ENCODE measurements around the gene FAM241B. TPM values are rescaled to one million over a fixed set of nuclear protein-coding genes. Genes with fewer than 3 reads are reported as not detected.

FAM241B gene
- total RNA-seq, 1 donor from 2014 or later, result not detected

GRCh38 chr10:69640196-69640980, 10.3 kb downstream of the FAM241B start:
- Histone ChIP-seq H3K4me3 (ENCODE audit: low read length in 3 of 3) (no peak overlapping the region), H3K4me1 (ENCODE audit: control insufficient read depth in 3 of 3, insufficient read depth in 3 of 3, low read length in 3 of 3) (peaks cover 0 to 2% (median 0%) of the 10 kb centered on the region in 3 donors), H3K27me3 (ENCODE audit: control insufficient read depth in 3 of 3, insufficient read depth in 3 of 3, low read length in 3 of 3) (peaks cover 0 to 15% (median 7%) of the 10 kb centered on the region in 3 donors), H3K36me3 (ENCODE audit: control insufficient read depth in 3 of 3, insufficient read depth in 3 of 3, low read length in 3 of 3) (no peaks in the 10 kb centered on the region), H3K9me3 (ENCODE audit: control insufficient read depth in 3 of 3, low read length in 3 of 3) (no peaks in the 10 kb centered on the region), H3K27ac (ENCODE audit: low read depth, low read length) (no peak overlapping the region), H3K9ac (ENCODE audit: low read depth in 1 of 3, low read length in 3 of 3) (no peak overlapping the region)

GRCh38 chr10:69641261-69641980, 11.4 kb downstream of the FAM241B start:
- Histone ChIP-seq H3K27me3 (ENCODE audit: control insufficient read depth in 3 of 3, insufficient read depth in 3 of 3, low read length in 3 of 3) (peaks cover 0 to 15% (median 7%) of the 10 kb centered on the region in 3 donors), H3K9me3 (ENCODE audit: control insufficient read depth in 3 of 3, low read length in 3 of 3) (no peaks in the 10 kb centered on the region), H3K27ac (ENCODE audit: low read depth, low read length) (no peak overlapping the region), H3K36me3 (ENCODE audit: control insufficient read depth in 3 of 3, insufficient read depth in 3 of 3, low read length in 3 of 3) (no peaks in the 10 kb centered on the region), H3K4me3 (ENCODE audit: low read length in 3 of 3) (no peak overlapping the region), H3K9ac (ENCODE audit: low read depth in 1 of 3, low read length in 3 of 3) (no peak overlapping the region), H3K4me1 (ENCODE audit: control insufficient read depth in 3 of 3, insufficient read depth in 3 of 3, low read length in 3 of 3) (peaks cover 0 to 2% (median 0%) of the 10 kb centered on the region in 3 donors)

- Histone ChIP-seq H3K27me3 (ENCODE audit: control insufficient read depth in 3 of 3, insufficient read depth in 3 of 3, low read length in 3 of 3) (peaks cover 0 to 15% (median 7%) of the 10 kb centered on the region in 3 donors), H3K36me3 (ENCODE audit: control insufficient read depth in 3 of 3, insufficient read depth in 3 of 3, low read length in 3 of 3) (no peaks in the 10 kb centered on the region), H3K9me3 (ENCODE audit: control insufficient read depth in 3 of 3, low read length in 3 of 3) (no peaks in the 10 kb centered on the region), H3K4me3 (ENCODE audit: low read length in 3 of 3) (no peak overlapping the region), H3K9ac (ENCODE audit: low read depth in 1 of 3, low read length in 3 of 3) (no peak overlapping the region), H3K4me1 (ENCODE audit: control insufficient read depth in 3 of 3, insufficient read depth in 3 of 3, low read length in 3 of 3) (peaks cover 0 to 2% (median 0%) of the 10 kb centered on the region in 3 donors), H3K27ac (ENCODE audit: low read depth, low read length) (no peak overlapping the region)
These were observed 12.7 kb downstream of the FAM241B start for GRCh38 chr10:69642747-69643146.

- Histone ChIP-seq H3K4me3 (ENCODE audit: low read length in 3 of 3) (no peak overlapping the region), H3K36me3 (ENCODE audit: control insufficient read depth in 3 of 3, insufficient read depth in 3 of 3, low read length in 3 of 3) (no peaks in the 10 kb centered on the region), H3K27me3 (ENCODE audit: control insufficient read depth in 3 of 3, insufficient read depth in 3 of 3, low read length in 3 of 3) (peaks cover 0 to 15% (median 7%) of the 10 kb centered on the region in 3 donors), H3K9me3 (ENCODE audit: control insufficient read depth in 3 of 3, low read length in 3 of 3) (no peaks in the 10 kb centered on the region), H3K4me1 (ENCODE audit: control insufficient read depth in 3 of 3, insufficient read depth in 3 of 3, low read length in 3 of 3) (peaks cover 0 to 2% (median 0%) of the 10 kb centered on the region in 3 donors), H3K9ac (ENCODE audit: low read depth in 1 of 3, low read length in 3 of 3) (no peak overlapping the region), H3K27ac (ENCODE audit: low read depth, low read length) (no peak overlapping the region)
These were observed 14.0 kb downstream of the FAM241B start for GRCh38 chr10:69643779-69644657.

GRCh38 chr10:69644658-69645295, 14.7 kb downstream of the FAM241B start:
- Histone ChIP-seq H3K9ac (ENCODE audit: low read depth in 1 of 3, low read length in 3 of 3) (no peak overlapping the region), H3K36me3 (ENCODE audit: control insufficient read depth in 3 of 3, insufficient read depth in 3 of 3, low read length in 3 of 3) (no peaks in the 10 kb centered on the region), H3K4me1 (ENCODE audit: control insufficient read depth in 3 of 3, insufficient read depth in 3 of 3, low read length in 3 of 3) (peaks cover 0 to 2% (median 0%) of the 10 kb centered on the region in 3 donors), H3K27ac (ENCODE audit: low read depth, low read length) (no peak overlapping the region), H3K9me3 (ENCODE audit: control insufficient read depth in 3 of 3, low read length in 3 of 3) (no peaks in the 10 kb centered on the region), H3K4me3 (ENCODE audit: low read length in 3 of 3) (no peak overlapping the region), H3K27me3 (ENCODE audit: control insufficient read depth in 3 of 3, insufficient read depth in 3 of 3, low read length in 3 of 3) (peaks cover 0 to 15% (median 10%) of the 10 kb centered on the region in 3 donors)

GRCh38 chr10:69645296-69646184, 15.5 kb downstream of the FAM241B start:
- Histone ChIP-seq H3K9me3 (ENCODE audit: control insufficient read depth in 3 of 3, low read length in 3 of 3) (no peaks in the 10 kb centered on the region), H3K4me1 (ENCODE audit: control insufficient read depth in 3 of 3, insufficient read depth in 3 of 3, low read length in 3 of 3) (peaks cover 0 to 2% (median 0%) of the 10 kb centered on the region in 3 donors), H3K27ac (ENCODE audit: low read depth, low read length) (no peak overlapping the region)

GRCh38 chr10:69646185-69647060, 16.4 kb downstream of the FAM241B start:
- Histone ChIP-seq H3K9ac (ENCODE audit: low read depth in 1 of 3, low read length in 3 of 3) (no peak overlapping the region), H3K27me3 (ENCODE audit: control insufficient read depth in 3 of 3, insufficient read depth in 3 of 3, low read length in 3 of 3) (peaks cover 0 to 15% (median 15%) of the 10 kb centered on the region in 3 donors), H3K9me3 (ENCODE audit: control insufficient read depth in 3 of 3, low read length in 3 of 3) (no peaks in the 10 kb centered on the region), H3K27ac (ENCODE audit: low read depth, low read length) (no peak overlapping the region), H3K36me3 (ENCODE audit: control insufficient read depth in 3 of 3, insufficient read depth in 3 of 3, low read length in 3 of 3) (no peaks in the 10 kb centered on the region), H3K4me1 (ENCODE audit: control insufficient read depth in 3 of 3, insufficient read depth in 3 of 3, low read length in 3 of 3) (peaks cover 0 to 3% (median 0%) of the 10 kb centered on the region in 3 donors), H3K4me3 (ENCODE audit: low read length in 3 of 3) (no peak overlapping the region)

More at GRCh38 chr10:69645296-69646184, 15.5 kb downstream of the FAM241B start:
- Histone ChIP-seq H3K36me3 (ENCODE audit: control insufficient read depth in 3 of 3, insufficient read depth in 3 of 3, low read length in 3 of 3) (no peaks in the 10 kb centered on the region), H3K27me3 (ENCODE audit: control insufficient read depth in 3 of 3, insufficient read depth in 3 of 3, low read length in 3 of 3) (peaks cover 0 to 15% (median 15%) of the 10 kb centered on the region in 3 donors), H3K4me3 (ENCODE audit: low read length in 3 of 3) (no peak overlapping the region), H3K9ac (ENCODE audit: low read depth in 1 of 3, low read length in 3 of 3) (no peak overlapping the region)

GRCh38 chr10:69647126-69647525, 17.1 kb downstream of the FAM241B start:
- H3K9me3 ChIP-seq (ENCODE audit: control insufficient read depth in 3 of 3, low read length in 3 of 3), result no peaks in the 10 kb centered on the region
- peaks cover 0 to 4% (median 0%) of the 10 kb centered on the region in 3 donors for H3K4me1 ChIP-seq (ENCODE audit: control insufficient read depth in 3 of 3, insufficient read depth in 3 of 3, low read length in 3 of 3)
- no peak overlapping the region for H3K4me3 ChIP-seq (ENCODE audit: low read length in 3 of 3)
- H3K36me3 ChIP-seq (ENCODE audit: control insufficient read depth in 3 of 3, insufficient read depth in 3 of 3, low read length in 3 of 3), result no peaks in the 10 kb centered on the region
- peaks cover 0 to 15% (median 15%) of the 10 kb centered on the region in 3 donors for H3K27me3 ChIP-seq (ENCODE audit: control insufficient read depth in 3 of 3, insufficient read depth in 3 of 3, low read length in 3 of 3)
- H3K27ac ChIP-seq (ENCODE audit: low read depth, low read length), result no peak overlapping the region
- no peak overlapping the region for H3K9ac ChIP-seq (ENCODE audit: low read depth in 1 of 3, low read length in 3 of 3)

Measured in skeletal muscle tissue (tissue), 4 donors.